ENCODE results near the gene KLHL17. TPM values are rescaled to one million over a fixed set of nuclear protein-coding genes. Genes with fewer than 3 reads are reported as not detected.

The KLHL17 gene
- total RNA-seq, 6 experiments from 2014 or later, result 12.2 to 17.5 (median 13.2) TPM

DNA sequence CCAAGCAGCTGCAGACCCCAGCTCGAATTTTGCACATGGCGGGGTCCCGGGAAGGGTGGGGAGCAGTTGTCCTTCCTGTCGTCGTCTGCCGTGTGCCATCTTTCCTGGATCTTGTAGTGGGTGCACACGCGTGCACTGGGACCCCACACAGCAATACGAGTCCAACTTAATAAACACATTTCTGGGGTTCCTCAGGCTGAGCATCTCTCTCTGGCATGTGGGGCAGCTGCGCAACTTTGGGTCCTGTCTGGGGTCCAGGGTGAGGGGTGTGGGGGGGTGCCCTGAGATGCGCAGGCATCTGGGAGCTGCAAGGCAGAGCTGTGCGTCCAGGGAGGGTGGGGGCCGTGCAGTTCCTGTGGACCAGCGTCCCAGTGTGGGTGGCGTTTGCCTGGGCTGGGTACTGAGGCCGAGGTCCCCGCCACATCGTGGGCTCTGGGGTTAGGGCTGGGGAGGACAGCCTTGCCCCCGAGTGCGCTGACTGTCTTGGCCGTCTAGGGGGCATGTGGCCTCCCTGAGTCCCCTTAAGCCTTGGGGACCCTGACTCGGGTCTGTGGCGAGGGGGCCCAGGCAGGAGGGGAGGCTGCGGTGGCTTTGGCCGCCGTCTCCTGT lies 5.2 kb downstream of the KLHL17 start:
- TF ChIP-seq, protein P1, sequence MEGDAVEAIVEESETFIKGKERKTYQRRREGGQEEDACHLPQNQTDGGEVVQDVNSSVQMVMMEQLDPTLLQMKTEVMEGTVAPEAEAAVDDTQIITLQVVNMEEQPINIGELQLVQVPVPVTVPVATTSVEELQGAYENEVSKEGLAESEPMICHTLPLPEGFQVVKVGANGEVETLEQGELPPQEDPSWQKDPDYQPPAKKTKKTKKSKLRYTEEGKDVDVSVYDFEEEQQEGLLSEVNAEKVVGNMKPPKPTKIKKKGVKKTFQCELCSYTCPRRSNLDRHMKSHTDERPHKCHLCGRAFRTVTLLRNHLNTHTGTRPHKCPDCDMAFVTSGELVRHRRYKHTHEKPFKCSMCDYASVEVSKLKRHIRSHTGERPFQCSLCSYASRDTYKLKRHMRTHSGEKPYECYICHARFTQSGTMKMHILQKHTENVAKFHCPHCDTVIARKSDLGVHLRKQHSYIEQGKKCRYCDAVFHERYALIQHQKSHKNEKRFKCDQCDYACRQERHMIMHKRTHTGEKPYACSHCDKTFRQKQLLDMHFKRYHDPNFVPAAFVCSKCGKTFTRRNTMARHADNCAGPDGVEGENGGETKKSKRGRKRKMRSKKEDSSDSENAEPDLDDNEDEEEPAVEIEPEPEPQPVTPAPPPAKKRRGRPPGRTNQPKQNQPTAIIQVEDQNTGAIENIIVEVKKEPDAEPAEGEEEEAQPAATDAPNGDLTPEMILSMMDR (IDR thresholded peaks at IDR 0.05), result no peak
- H3K27ac Mint-ChIP-seq, result peak overlapping the region; percentile 40; the same call in 1 of the 2 replicates
- H3K36me3 Mint-ChIP-seq (ENCODE audit: low read depth), result no peaks in the 10 kb centered on the region; the same call in 1 of the 2 replicates
- H3K9me3 Mint-ChIP-seq, result no peaks in the 10 kb centered on the region
- no peaks in the 10 kb centered on the region for H3K27me3 Mint-ChIP-seq (ENCODE audit: insufficient read depth)
- no peaks in the 10 kb centered on the region for H3K4me1 Mint-ChIP-seq (ENCODE audit: low read depth)
- no peak for DNase-seq
- peak overlapping the region; percentile 28; the same call in 1 of the 2 replicates for H3K4me3 Mint-ChIP-seq

- H3K27me3 Mint-ChIP-seq (ENCODE audit: insufficient read depth), result no peaks in the 10 kb centered on the region
- peak; percentile 20 for DNase-seq
- peak within 1 kb of the TSS; percentile 73 for H3K27ac Mint-ChIP-seq
- TF ChIP-seq, protein P1 (IDR thresholded peaks at IDR 0.05), result no peak
- no peaks in the 10 kb centered on the region for H3K9me3 Mint-ChIP-seq
- no peaks in the 10 kb centered on the region; the same call in 1 of the 2 replicates for H3K36me3 Mint-ChIP-seq (ENCODE audit: low read depth)
- no peaks in the 10 kb centered on the region for H3K4me1 Mint-ChIP-seq (ENCODE audit: low read depth)
- peak within 1 kb of the TSS; percentile 86 for H3K4me3 Mint-ChIP-seq
Observed at GRCh38 chr1:966135-966703, 5.8 kb downstream of the KLHL17 start, which contains the start of gene PLEKHN1. Gene PLEKHN1, plus strand, starts transcription at chr1:966482. Its CDS starts 50 bp downstream, at chr1:966532.

- peak; percentile 59 for DNase-seq
- H3K36me3 Mint-ChIP-seq (ENCODE audit: low read depth), result no peaks in the 10 kb centered on the region; the same call in 1 of the 2 replicates
- peak overlapping the region; percentile 86 for H3K4me3 Mint-ChIP-seq
- TF ChIP-seq, protein P1 (IDR thresholded peaks at IDR 0.05), result no peak
- no peaks in the 10 kb centered on the region for H3K27me3 Mint-ChIP-seq (ENCODE audit: insufficient read depth)
- H3K4me1 Mint-ChIP-seq (ENCODE audit: low read depth), result no peaks in the 10 kb centered on the region
- H3K9me3 Mint-ChIP-seq, result no peaks in the 10 kb centered on the region
- H3K27ac Mint-ChIP-seq, result peak overlapping the region; percentile 73
Observed at GRCh38 chr1:966704-967300, 6.4 kb downstream of the KLHL17 start.

DNA sequence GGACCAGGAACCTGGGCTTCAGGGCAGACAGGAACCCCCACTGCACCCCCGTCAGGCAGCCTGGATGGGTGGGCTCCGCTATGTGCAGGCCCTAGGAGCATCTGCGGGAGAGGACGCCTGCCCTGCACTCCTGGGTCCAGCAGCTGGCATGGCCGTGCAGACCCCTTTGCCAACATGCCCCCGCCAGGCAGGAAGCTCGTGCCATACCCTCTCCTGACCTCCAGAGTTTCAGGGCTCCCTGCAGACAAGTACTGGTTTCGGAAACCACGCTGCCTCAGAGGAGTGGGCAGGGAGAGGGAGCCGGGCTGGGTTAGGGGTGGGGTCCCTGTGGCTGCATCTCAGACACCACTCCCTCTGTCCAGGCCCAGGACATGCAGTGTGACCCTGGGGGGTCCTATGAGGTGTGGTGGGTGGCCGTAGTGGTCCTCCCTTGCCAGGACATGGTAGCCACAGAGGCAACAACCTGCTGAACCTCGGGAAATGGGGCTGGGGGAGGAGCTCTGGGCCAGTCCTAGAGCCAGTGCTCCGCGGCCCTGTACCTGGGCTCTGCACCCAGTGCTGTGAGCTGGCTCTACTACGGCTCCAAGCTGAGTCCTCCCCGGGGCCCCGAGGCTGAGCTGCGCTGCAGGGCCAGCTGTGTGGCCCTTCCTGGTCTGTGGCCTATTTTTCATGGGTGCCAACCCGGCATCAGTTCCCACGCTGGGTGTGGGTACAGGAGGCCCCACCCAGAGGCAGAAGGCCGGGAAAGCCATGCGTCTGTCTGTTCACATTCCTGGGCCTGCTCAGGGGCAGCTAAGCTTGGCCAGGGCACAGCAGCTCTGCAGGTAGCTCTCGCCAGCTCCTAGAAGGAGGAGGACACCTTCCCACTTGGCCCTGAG lies 7.3 kb downstream of the KLHL17 start:
- Mint-ChIP-seq H3K36me3 (ENCODE audit: low read depth) (no peaks in the 10 kb centered on the region; the same call in 1 of the 2 replicates), H3K9me3 (no peaks in the 10 kb centered on the region), H3K27ac (no peak overlapping the region), H3K4me3 (peak overlapping the region; percentile 86; the same call in 1 of the 2 replicates), H3K4me1 (ENCODE audit: low read depth) (no peaks in the 10 kb centered on the region), H3K27me3 (ENCODE audit: insufficient read depth) (no peaks in the 10 kb centered on the region)
- no peak for DNase-seq
- TF ChIP-seq, protein P1 (IDR thresholded peaks at IDR 0.05), result no peak

- Mint-ChIP-seq H3K36me3 (ENCODE audit: low read depth) (no peaks in the 10 kb centered on the region; the same call in 1 of the 2 replicates), H3K27ac (no peak overlapping the region), H3K4me1 (ENCODE audit: low read depth) (no peaks in the 10 kb centered on the region), H3K4me3 (no peak overlapping the region), H3K9me3 (no peaks in the 10 kb centered on the region), H3K27me3 (ENCODE audit: insufficient read depth) (no peaks in the 10 kb centered on the region)
- TF ChIP-seq, protein P1 (IDR thresholded peaks at IDR 0.05), result no peak
- no peak for DNase-seq
Observed at GRCh38 chr1:969260-969855, 9.0 kb downstream of the KLHL17 start.
